Astrocyte (in vitro differentiated cells and primary cell): Measurements from ENCODE around the gene IQSEC3. TPM values are rescaled to one million over a fixed set of nuclear protein-coding genes. Genes with fewer than 3 reads are reported as not detected.

Experiments
- DNase-seq: peaks from one replicate; pipeline ENCODE4 v3.0.0-alpha.2; 2010; ENCODE audit warnings: low read depth
- FAIRE-seq: peaks from 2 replicates; lab custom pipeline; 2011; peaks lifted over from hg19 to GRCh38; lab: Jason Lieb, UNC
- H2AFZ ChIP-seq: 2 replicates; pipeline ENCODE4 v1.6.0; 2012; ENCODE audit warnings: low read depth, low read length, inconsistent platforms
- H3K27ac ChIP-seq: 2 replicates; pipeline ENCODE4 v1.5.1; 2011; ENCODE audit warnings: low read depth, low read length, inconsistent platforms
- H3K27me3 ChIP-seq: 2 replicates; pipeline ENCODE4 v1.6.0; 2011; ENCODE audit warnings: low read length, inconsistent platforms; ENCODE audit not compliant: insufficient read depth
- H3K36me3 ChIP-seq: 2 replicates; pipeline ENCODE4 v1.5.1; 2011; ENCODE audit warnings: low read length, inconsistent platforms; ENCODE audit not compliant: insufficient read depth
- H3K4me1 ChIP-seq: 2 replicates; pipeline ENCODE4 v1.5.1; 2011; ENCODE audit warnings: low read length, inconsistent platforms; ENCODE audit not compliant: insufficient read depth
- H3K4me2 ChIP-seq: 2 replicates; pipeline ENCODE4 v1.6.0; 2012; ENCODE audit warnings: low read length, inconsistent platforms
- H3K4me3 ChIP-seq: 2 replicates; pipeline ENCODE4 v1.5.1; 2011; ENCODE audit warnings: low read depth, mild to moderate bottlenecking, low read length, inconsistent platforms; ENCODE audit not compliant: insufficient read depth
- H3K79me2 ChIP-seq: 2 replicates; pipeline ENCODE4 v1.6.0; 2012; ENCODE audit warnings: mild to moderate bottlenecking, low read length, inconsistent platforms; ENCODE audit not compliant: insufficient read depth
- H3K9ac ChIP-seq: 2 replicates; pipeline ENCODE4 v1.6.0; 2012; ENCODE audit warnings: mild to moderate bottlenecking, low read length, inconsistent platforms
- H3K9me3 ChIP-seq: 2 replicates; pipeline ENCODE4 v1.5.1; 2012; ENCODE audit warnings: low read depth, mild to moderate bottlenecking, low read length, inconsistent platforms; ENCODE audit not compliant: insufficient read depth
- H4K20me1 ChIP-seq: 2 replicates; pipeline ENCODE4 v1.6.0; 2012; ENCODE audit warnings: low read length, inconsistent platforms; ENCODE audit not compliant: insufficient read depth
- H3K27ac Mint-ChIP-seq: one replicate; pipeline ENCODE4 v1.8.0; 2021; ENCODE audit warnings: mild to moderate bottlenecking, mixed read lengths; ENCODE audit not compliant: unreplicated experiment
- H3K27me3 Mint-ChIP-seq: one replicate; pipeline ENCODE4 v1.8.0; 2021; ENCODE audit warnings: low read depth, mixed read lengths; ENCODE audit not compliant: unreplicated experiment
- H3K36me3 Mint-ChIP-seq: one replicate; pipeline ENCODE4 v1.8.0; 2021; ENCODE audit warnings: low read depth, mixed read lengths; ENCODE audit not compliant: unreplicated experiment
- H3K4me1 Mint-ChIP-seq: one replicate; pipeline ENCODE4 v1.8.0; 2021; ENCODE audit warnings: low read depth, mixed read lengths; ENCODE audit not compliant: unreplicated experiment
- H3K4me3 Mint-ChIP-seq: one replicate; pipeline ENCODE4 v1.8.0; 2021; ENCODE audit warnings: mild to moderate bottlenecking, moderate library complexity, mixed read lengths; ENCODE audit not compliant: unreplicated experiment
- H3K9me3 Mint-ChIP-seq: one replicate; pipeline ENCODE4 v1.8.0; 2021; ENCODE audit warnings: mild to moderate bottlenecking, mixed read lengths; ENCODE audit not compliant: unreplicated experiment
- EZH2 ChIP-seq: IDR thresholded peaks from 2 replicates; pipeline ENCODE4 v1.6.1; 2012; ENCODE audit warnings: mild to moderate bottlenecking, low read length, inconsistent platforms; ENCODE audit not compliant: insufficient read depth
- total RNA-seq: library from RNA; stranded (reverse); gene quantifications from 2 replicates; pipeline ENCODE4 v1.2.1, GENCODE V29; 2021
- TF ChIP-seq, protein P1 (sequence below): IDR thresholded peaks from 2 replicates; pipeline ENCODE4 v1.5.1; 2011; ENCODE audit warnings: low read depth, mild to moderate bottlenecking, inconsistent platforms, low read length, moderate library complexity; ENCODE audit not compliant: insufficient read depth

The IQSEC3 gene
- total RNA-seq, 1 donor from 2014 or later: 0.34 TPM

DNA sequence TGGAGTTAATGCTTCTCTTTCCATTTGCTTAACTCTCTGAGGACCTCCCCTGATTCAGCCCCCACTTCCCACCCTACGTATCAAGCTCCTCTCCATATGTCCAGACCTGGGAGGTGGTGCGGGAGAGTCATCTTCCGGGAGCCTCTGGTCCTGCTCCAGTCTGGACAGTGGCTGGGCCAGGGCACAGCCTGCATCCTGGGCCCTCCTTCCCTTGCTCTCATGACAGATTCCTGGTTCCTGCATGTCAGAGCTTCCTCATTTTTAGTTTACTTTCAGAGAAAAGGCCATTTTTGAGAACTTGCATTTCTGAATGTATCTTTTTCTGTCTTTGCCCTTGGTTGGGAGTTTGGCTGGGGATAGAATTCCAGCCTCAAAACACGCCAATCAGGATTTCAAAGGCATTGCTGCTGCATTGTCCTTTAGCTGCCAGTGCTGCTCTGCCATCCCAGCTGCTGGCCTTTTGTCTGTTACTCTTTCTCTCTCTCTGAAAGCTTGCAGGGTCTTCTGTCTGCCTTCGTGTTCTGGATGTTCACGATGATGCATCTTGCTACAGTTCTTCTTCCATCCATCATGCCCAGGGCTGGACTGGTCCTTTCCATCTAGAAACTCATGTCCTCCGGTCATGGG, 92.7 kb downstream of the IQSEC3 start:
- DNase-seq (no peak), FAIRE-seq (no peak)
- Histone ChIP-seq H3K9ac (no peak overlapping the region), H3K4me3 (no peak overlapping the region), H3K9me3 (no peaks in the 10 kb centered on the region), H3K36me3 (no peaks in the 10 kb centered on the region), H2AFZ (no peak overlapping the region), H3K4me1 (no peaks in the 10 kb centered on the region), H3K27ac (no peak overlapping the region), H3K4me2 (no peak overlapping the region), H4K20me1 (no peaks in the 10 kb centered on the region), H3K27me3 (peaks cover 13% of the 10 kb centered on the region), H3K79me2 (no peaks in the 10 kb centered on the region)
- Mint-ChIP-seq H3K36me3 (no peaks in the 10 kb centered on the region), H3K27ac (no peak overlapping the region), H3K4me1 (peaks cover 4% of the 10 kb centered on the region), H3K9me3 (no peaks in the 10 kb centered on the region), H3K4me3 (no peak overlapping the region), H3K27me3 (peaks cover 40% of the 10 kb centered on the region)
- TF ChIP-seq, protein P1, sequence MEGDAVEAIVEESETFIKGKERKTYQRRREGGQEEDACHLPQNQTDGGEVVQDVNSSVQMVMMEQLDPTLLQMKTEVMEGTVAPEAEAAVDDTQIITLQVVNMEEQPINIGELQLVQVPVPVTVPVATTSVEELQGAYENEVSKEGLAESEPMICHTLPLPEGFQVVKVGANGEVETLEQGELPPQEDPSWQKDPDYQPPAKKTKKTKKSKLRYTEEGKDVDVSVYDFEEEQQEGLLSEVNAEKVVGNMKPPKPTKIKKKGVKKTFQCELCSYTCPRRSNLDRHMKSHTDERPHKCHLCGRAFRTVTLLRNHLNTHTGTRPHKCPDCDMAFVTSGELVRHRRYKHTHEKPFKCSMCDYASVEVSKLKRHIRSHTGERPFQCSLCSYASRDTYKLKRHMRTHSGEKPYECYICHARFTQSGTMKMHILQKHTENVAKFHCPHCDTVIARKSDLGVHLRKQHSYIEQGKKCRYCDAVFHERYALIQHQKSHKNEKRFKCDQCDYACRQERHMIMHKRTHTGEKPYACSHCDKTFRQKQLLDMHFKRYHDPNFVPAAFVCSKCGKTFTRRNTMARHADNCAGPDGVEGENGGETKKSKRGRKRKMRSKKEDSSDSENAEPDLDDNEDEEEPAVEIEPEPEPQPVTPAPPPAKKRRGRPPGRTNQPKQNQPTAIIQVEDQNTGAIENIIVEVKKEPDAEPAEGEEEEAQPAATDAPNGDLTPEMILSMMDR: no peak
- TF ChIP-seq EZH2: no peak

DNA sequence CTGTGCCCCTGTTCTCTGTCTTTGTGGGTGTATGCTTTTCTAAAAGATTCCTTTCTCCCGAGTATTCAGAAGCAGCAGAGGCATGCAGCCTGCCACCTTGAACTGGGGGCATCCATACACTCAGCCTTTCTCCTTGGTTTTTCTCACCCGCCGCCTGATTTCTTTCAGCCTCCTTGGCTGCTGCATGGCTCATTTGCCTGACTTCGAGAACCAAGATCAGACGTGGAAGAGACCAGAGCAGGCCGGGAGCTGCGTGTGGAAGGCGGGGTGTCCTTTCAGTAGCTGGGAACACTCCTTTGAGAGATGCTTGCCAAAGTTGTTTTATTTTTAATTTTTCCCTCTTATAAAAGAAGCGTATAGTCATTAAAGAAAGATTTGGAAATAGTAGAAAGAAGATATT, 94.3 kb downstream of the IQSEC3 start:
- no peak overlapping the region for H3K27ac Mint-ChIP-seq
- H3K79me2 ChIP-seq: no peaks in the 10 kb centered on the region
- TF ChIP-seq EZH2: no peak
- TF ChIP-seq, protein P1: no peak
- no peaks in the 10 kb centered on the region for H3K4me1 ChIP-seq
- no peaks in the 10 kb centered on the region for H3K36me3 Mint-ChIP-seq
- H3K4me1 Mint-ChIP-seq: peaks cover 9% of the 10 kb centered on the region
- H3K36me3 ChIP-seq: no peaks in the 10 kb centered on the region
- no peak overlapping the region for H3K4me3 Mint-ChIP-seq
- H2AFZ ChIP-seq: no peak overlapping the region
- no peak for DNase-seq
- H3K27me3 ChIP-seq: peaks cover 13% of the 10 kb centered on the region
- no peak for FAIRE-seq
- no peaks in the 10 kb centered on the region for H4K20me1 ChIP-seq
- H3K4me3 ChIP-seq: no peak overlapping the region
- H3K9me3 ChIP-seq: no peaks in the 10 kb centered on the region
- no peak overlapping the region for H3K4me2 ChIP-seq
- no peaks in the 10 kb centered on the region for H3K9me3 Mint-ChIP-seq
- H3K27ac ChIP-seq: no peak overlapping the region
- H3K9ac ChIP-seq: no peak overlapping the region
- H3K27me3 Mint-ChIP-seq: peaks cover 38% of the 10 kb centered on the region

DNA sequence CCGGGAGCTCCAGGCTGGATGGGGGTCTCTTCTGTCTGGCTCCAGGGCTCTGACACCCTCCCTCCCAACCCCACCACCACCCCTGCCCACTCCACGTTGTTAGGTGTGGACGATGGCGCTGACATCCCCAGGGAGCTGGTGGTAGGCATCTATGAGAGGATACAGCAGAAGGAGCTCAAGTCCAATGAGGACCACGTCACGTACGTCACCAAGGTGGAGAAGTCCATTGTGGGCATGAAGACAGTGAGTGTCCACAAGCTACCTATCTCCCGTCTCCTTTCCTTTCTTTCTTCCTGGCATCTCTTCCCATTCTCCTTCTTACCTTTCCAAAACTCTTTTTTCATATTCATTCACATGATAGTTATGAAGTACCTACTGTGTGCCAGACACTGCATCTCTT, 95.3 kb downstream of the IQSEC3 start:
- no peaks in the 10 kb centered on the region for H3K36me3 ChIP-seq
- no peak for FAIRE-seq

More for the DNA sequence above, 95.3 kb downstream of the IQSEC3 start:
- Mint-ChIP-seq H3K9me3 (no peaks in the 10 kb centered on the region), H3K27me3 (peaks cover 40% of the 10 kb centered on the region), H3K4me1 (peaks cover 17% of the 10 kb centered on the region), H3K27ac (no peak overlapping the region), H3K4me3 (no peak overlapping the region), H3K36me3 (no peaks in the 10 kb centered on the region)
- Histone ChIP-seq H2AFZ (no peak overlapping the region), H4K20me1 (no peaks in the 10 kb centered on the region), H3K4me3 (no peak overlapping the region), H3K4me2 (no peak overlapping the region), H3K27me3 (peaks cover 13% of the 10 kb centered on the region), H3K9ac (no peak overlapping the region), H3K27ac (no peak overlapping the region), H3K9me3 (no peaks in the 10 kb centered on the region), H3K4me1 (no peaks in the 10 kb centered on the region), H3K79me2 (no peaks in the 10 kb centered on the region)
- DNase-seq: no peak
- TF ChIP-seq EZH2: no peak
- TF ChIP-seq, protein P1: no peak
